GM21390 (cell line): ENCODE measurements around the gene PPRC1.
"Not testable (repeated sequence)": the region's sequence is repeated elsewhere in the genome, so short reads cannot be mapped to it uniquely, and the experiment has no call there.

ENCODE experiments used
- ATAC-seq: cut with Tn5 transposase; IDR thresholded peaks from one replicate; pipeline ENCODE4 v1.9.1; 2021; ENCODE audit not compliant: unreplicated experiment

PPRC1 gene

GRCh38 chr10:102188941-102189898 lies 56.4 kb downstream of the PPRC1 start:
- not testable (repeated sequence) for ATAC-seq

GRCh38 chr10:102191956-102192355 lies 59.1 kb downstream of the PPRC1 start:
- ATAC-seq, result no peak

DNA sequence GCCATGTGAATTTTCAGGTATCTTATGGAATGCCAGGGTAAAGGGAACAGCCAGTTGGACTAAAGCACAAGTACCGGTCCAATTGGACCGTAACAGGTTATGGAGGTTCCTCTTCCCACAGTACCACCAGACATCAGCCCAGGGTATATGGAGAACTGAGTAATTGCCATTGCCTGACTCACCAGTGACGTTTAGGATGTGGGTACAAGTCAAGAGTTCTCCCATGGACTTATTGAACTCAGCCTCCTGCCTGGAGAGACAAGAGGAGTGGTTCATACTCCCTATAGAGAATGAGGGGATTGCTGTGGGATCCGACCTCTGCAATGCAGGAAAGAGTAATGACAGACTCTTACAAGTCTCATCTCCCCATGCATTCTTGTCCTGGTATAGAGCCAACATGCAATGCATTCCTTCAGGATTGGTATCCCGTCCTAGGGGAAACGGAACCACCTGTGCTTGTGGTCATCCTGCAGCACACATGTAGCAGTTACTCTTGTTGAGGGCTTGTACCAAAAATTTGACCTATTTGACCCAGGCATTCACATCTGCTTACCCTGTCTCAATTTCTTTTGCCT lies 62.5 kb downstream of the PPRC1 start:
- ATAC-seq, result no peak

- ATAC-seq, result no peak
Observed at GRCh38 chr10:102196893-102197292, 64.1 kb downstream of the PPRC1 start.

DNA sequence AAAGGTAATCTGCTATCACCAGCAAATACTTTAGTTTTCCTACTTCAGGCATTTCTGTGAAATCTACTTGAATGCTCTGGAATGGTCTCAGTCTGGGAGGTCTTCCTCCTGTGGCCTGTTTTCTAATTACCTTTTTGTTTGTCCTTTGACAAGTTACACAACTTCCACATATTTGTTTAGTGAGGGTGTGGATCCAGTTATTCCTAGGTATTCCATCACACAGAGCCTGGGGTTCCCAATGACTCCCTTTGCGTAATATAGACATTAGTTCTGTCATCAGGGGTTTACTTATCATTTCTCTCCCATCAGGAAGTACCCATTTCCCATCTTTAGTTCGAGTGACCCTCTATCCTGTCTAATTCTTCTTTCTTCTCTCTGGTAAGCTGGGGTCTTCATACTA lies 65.2 kb downstream of the PPRC1 start:
- no peak for ATAC-seq
